Measurements from ENCODE around the gene DPH3. TPM values are rescaled to one million over a fixed set of nuclear protein-coding genes. Genes with fewer than 3 reads are reported as not detected.
A peak's percentile ranks its signal among the peaks of the same experiment; 100 is the strongest.
"Not testable (repeated sequence)": the region's sequence is repeated elsewhere in the genome, so short reads cannot be mapped to it uniquely, and the experiment has no call there.

Gene DPH3
- total RNA-seq (10 to 100 TPM; 12.4 to 23.6 (median 15.7) TPM), polyA plus RNA-seq (10 to 100 TPM; 11.6 to 17.5 TPM), total RNA-seq (15.6 reads per million, percentile 45 among the genes with 10 or more reads in this experiment)

DNA sequence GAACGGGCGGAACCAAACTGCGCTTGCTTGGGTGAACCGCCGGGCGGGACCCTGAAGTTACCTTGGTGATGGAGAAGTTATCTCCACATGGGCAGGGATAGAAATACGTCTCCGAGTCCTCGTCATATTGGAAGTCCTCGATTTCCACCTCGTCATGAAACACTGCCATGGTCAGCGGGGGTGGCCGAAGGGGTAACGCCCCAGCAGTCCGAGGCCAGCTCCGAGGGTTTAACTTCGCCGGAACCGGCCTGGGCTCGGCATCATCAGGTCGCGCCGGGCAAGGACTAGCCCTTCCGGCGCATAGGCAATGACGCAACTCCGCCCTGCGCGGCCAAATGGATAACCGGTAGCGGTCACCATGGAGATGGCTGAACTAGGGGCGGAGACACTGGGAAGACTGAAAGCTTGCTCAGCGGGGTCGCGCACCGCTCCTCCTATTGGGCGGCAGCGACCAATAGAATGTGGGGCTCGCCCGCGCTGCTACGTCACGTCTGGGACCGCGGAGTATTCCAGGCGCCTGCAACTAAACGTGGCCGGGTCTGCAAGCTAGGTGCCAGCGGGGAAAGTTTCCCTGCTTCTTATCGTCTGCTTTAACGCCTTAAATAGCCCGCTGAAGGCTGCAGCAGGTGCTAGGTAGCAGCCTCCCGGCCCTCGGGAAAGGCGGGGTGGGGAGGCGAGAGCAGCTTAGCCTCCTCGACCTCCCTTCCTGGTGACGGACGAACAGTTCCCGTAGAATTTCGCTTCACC, at the start of gene DPH3, which contains the start of gene OXNAD1:
DPH3 (minus strand) TSS at position 236 of the 747 bp plus-strand sequence; CDS start at position 169, 67 bp downstream.
OXNAD1 (plus strand) TSS at position 505 of the 747 bp plus-strand sequence. CDS start 5,741 bp downstream, outside the sequence.
- peaks cover 13 to 28% of the 10 kb centered on the region in 2 donors for H3K4me1 ChIP-seq (ENCODE audit: control insufficient read depth in 2 of 2, insufficient read depth in 2 of 2, low read length in 2 of 2)
- ATAC-seq, result peak; percentile 96
- intact Hi-C loops (cut with micrococcal nuclease), result loop anchor here (1.0 to 10.0 kb wide), 23 partner anchors 21 to 1480 kb away; partner anchors contain the start of genes BTD (in 2 of the 2), CAPN7 (in 2 of the 2), HACL1 (in 2 of the 2) and TBC1D5 (in 2 of the 2)
- no peaks in the 10 kb centered on the region for H3K27me3 ChIP-seq (ENCODE audit: control insufficient read depth in 2 of 2, insufficient read depth in 2 of 2, low read length in 2 of 2)
- no peaks in the 10 kb centered on the region for H3K9me3 ChIP-seq (ENCODE audit: control insufficient read depth in 2 of 3, low read length in 3 of 3)
- peak within 1 kb of the TSS; percentile 85 for H3K4me3 ChIP-seq (ENCODE audit: low read length)
- peaks cover 0 to 14% (median 0%) of the 10 kb centered on the region in 3 experiments for H3K36me3 ChIP-seq (ENCODE audit: control insufficient read depth in 2 of 3, insufficient read depth in 3 of 3, low read length in 3 of 3)
- H3K27ac Mint-ChIP-seq, result peak within 1 kb of the TSS; percentile 96 to 100 (median 98)
- H3K9me3 Mint-ChIP-seq, result peaks cover 0 to 4% (median 0%) of the 10 kb centered on the region in 11 donors
- H3K4me3 Mint-ChIP-seq, result peak within 1 kb of the TSS; percentile 85 to 100 (median 98)
- peaks cover 13 to 50% (median 43%) of the 10 kb centered on the region in 7 donors for H3K4me1 Mint-ChIP-seq
- DNase-seq, result peak; percentile 97 to 99 (median 98)
- ChIA-PET POLR2A (interaction anchor here (0.7 to 2.9 kb wide), 21 partner anchors 11 to 1165 kb away, joined by 3 to 36 read pairs (median 4); partner anchors contain the start of genes CAPN7 and RBSN), CTCF (interaction anchor here (0.5 to 9.7 kb wide), 13 partner anchors 17 to 290 kb away, joined by 3 to 92 read pairs (median 4); no protein-coding TSS in a partner anchor)
- H3K27me3 Mint-ChIP-seq, result peaks cover 0 to 2% (median 0%) of the 10 kb centered on the region in 5 donors
- peak within 1 kb of the TSS; percentile 88 for H3K27ac ChIP-seq (ENCODE audit: low read depth, low read length)
- peaks cover 0 to 6% (median 4%) of the 10 kb centered on the region in 5 donors for H3K36me3 Mint-ChIP-seq

DNA sequence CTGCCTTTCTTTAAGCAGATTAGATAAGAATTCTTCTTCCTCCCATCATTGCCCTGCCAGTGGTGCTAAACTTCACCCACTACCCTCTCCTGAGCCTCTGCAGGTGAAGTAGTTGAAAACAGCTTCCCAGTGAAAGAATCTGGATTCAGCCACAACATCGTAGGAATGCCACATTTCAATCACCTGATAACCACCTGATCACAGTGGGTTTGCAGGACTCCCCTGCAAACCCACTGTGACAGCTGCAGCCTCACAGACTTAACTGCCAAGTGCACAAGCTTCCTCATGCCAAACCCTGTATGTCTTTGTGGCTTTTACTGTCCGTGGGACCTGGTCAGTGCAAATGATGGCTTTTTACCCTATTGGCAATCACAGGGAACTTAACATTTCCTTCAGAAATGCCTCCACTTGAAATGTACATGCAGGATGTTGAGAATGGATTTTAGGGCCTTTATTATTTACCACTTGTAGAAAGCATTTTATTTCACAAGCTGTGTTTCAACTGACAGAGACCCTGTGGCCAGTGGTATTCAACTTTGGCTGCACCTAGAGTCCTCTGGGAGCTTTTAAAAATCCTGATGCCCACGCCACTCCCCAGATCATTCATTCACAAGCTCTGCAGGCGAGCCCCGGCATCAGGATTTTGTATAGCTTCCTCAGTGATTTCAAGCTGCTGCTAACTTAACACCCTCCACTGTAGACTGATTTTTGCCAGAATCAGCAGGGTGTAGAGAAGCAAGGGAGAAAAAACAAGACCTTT, 49.3 kb upstream of the DPH3 start:
- intact Hi-C loops (cut with micrococcal nuclease), result no loop called here
- Histone ChIP-seq H3K9me3 (ENCODE audit: control insufficient read depth in 2 of 3, low read length in 3 of 3) (no peaks in the 10 kb centered on the region), H3K4me3 (ENCODE audit: low read length) (peak overlapping the region; percentile 11), H3K36me3 (ENCODE audit: control insufficient read depth in 2 of 3, insufficient read depth in 3 of 3, low read length in 3 of 3) (peaks cover 10 to 47% (median 11%) of the 10 kb centered on the region in 3 experiments), H3K27ac (ENCODE audit: low read depth, low read length) (peak overlapping the region; percentile 58), H3K27me3 (ENCODE audit: control insufficient read depth in 2 of 2, insufficient read depth in 2 of 2, low read length in 2 of 2) (no peaks in the 10 kb centered on the region), H3K4me1 (ENCODE audit: control insufficient read depth in 2 of 2, insufficient read depth in 2 of 2, low read length in 2 of 2) (peaks cover 84 to 93% of the 10 kb centered on the region in 2 donors)
- ChIA-PET POLR2A (interaction anchor here (0.7 to 14.2 kb wide), 15 partner anchors 9 to 203 kb away, joined by 3 to 319 read pairs (median 6); partner anchors contain the start of genes DPH3 and OXNAD1), CTCF (interaction anchor here (1.0 to 15.3 kb wide), 8 partner anchors 10 to 49 kb away, joined by 3 to 238 read pairs (median 6); partner anchors contain the start of genes DPH3 and OXNAD1)
- DNase-seq (no peak), ATAC-seq (no peak)
- Mint-ChIP-seq H3K27me3 (no peaks in the 10 kb centered on the region), H3K36me3 (peaks cover 15 to 63% (median 48%) of the 10 kb centered on the region in 5 donors), H3K9me3 (no peaks in the 10 kb centered on the region), H3K4me1 (peaks cover 55 to 97% (median 92%) of the 10 kb centered on the region in 7 donors), H3K27ac (peak overlapping the region; percentile 34 to 98 (median 91)), H3K4me3 (peak overlapping the region in 9 of 10 donors; percentile 56 to 81 (median 71))

DNA sequence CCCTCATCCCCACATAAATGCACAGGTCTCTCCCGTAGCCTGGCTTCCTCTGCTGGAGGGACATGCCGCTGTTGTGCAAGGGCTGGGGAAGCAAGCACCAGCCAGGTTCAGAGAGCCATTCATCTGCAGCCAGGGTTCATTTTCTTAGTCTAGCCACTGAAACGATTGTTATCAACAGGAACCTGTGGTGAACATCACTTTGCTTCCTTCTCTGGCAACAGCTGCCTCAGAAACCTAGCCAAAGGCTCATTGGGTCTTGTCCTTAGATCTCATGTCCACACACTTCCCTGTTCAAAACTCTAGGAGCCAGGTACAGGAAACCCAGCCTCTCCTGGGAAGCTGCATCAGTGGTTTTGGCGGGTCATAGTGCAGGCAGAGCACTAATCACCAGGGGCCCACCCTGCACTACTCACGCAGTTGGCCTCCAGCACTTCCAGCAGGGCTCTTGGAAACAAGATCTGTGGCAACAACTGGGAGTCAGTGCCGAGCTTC, 47.3 kb upstream of the DPH3 start:
- DNase-seq (peak in 8 of 9 donors; percentile 49 to 78 (median 74)), ATAC-seq (peak; percentile 83)
- intact Hi-C loops (cut with micrococcal nuclease), result loop anchor here in 1 of 2 donors (1.0 kb wide), 1 partner anchor 22 kb away; no protein-coding TSS in a partner anchor
- H3K9me3 ChIP-seq (ENCODE audit: control insufficient read depth in 2 of 3, low read length in 3 of 3), result no peaks in the 10 kb centered on the region
- peak overlapping the region; percentile 11 for H3K4me3 ChIP-seq (ENCODE audit: low read length)
- Mint-ChIP-seq H3K27ac (peak overlapping the region; percentile 88 to 98 (median 94)), H3K4me3 (peak overlapping the region; percentile 67 to 88 (median 80)), H3K4me1 (peaks cover 63 to 97% (median 92%) of the 10 kb centered on the region in 7 donors), H3K36me3 (peaks cover 22 to 65% (median 54%) of the 10 kb centered on the region in 5 donors), H3K27me3 (no peaks in the 10 kb centered on the region), H3K9me3 (no peaks in the 10 kb centered on the region)
- peak overlapping the region; percentile 58 for H3K27ac ChIP-seq (ENCODE audit: low read depth, low read length)
- peaks cover 10 to 44% (median 15%) of the 10 kb centered on the region in 3 experiments for H3K36me3 ChIP-seq (ENCODE audit: control insufficient read depth in 2 of 3, insufficient read depth in 3 of 3, low read length in 3 of 3)
- peaks cover 86 to 89% of the 10 kb centered on the region in 2 donors for H3K4me1 ChIP-seq (ENCODE audit: control insufficient read depth in 2 of 2, insufficient read depth in 2 of 2, low read length in 2 of 2)
- ChIA-PET POLR2A (interaction anchor here (0.6 to 14.2 kb wide), 9 partner anchors 8 to 215 kb away, joined by 3 to 319 read pairs (median 11); partner anchors contain the start of genes DPH3 and OXNAD1), CTCF (interaction anchor here (1.0 to 15.3 kb wide), 4 partner anchors 10 to 218 kb away, joined by 3 to 238 read pairs (median 24); no protein-coding TSS in a partner anchor)
- H3K27me3 ChIP-seq (ENCODE audit: control insufficient read depth in 2 of 2, insufficient read depth in 2 of 2, low read length in 2 of 2), result no peaks in the 10 kb centered on the region

DNA sequence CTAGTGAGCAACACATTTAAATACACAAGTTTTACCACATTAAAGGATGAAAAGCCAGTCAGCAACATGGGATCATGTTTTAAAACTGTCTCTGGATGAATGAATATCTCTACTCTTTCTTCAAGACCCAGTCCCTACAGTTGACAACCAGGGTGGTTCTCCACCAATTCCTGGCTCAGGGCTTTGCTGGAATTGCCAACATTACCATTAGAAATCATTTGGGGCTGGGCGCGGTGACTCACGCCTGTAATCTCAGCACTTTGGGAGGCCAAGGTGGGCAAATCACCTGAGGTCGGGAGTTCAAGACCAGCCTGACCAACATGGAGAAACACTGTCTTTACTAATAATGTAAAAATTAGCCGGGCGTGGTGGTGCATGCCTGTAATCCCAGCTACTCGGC, 45.7 kb upstream of the DPH3 start:
- H3K9me3 Mint-ChIP-seq; H3K9me3 ChIP-seq (ENCODE audit: control insufficient read depth in 2 of 3, low read length in 3 of 3); CTCF ChIA-PET; DNase-seq; ATAC-seq; H3K27me3 Mint-ChIP-seq; H3K27me3 ChIP-seq (ENCODE audit: control insufficient read depth in 2 of 2, insufficient read depth in 2 of 2, low read length in 2 of 2): not testable (repeated sequence)
- intact Hi-C loops (cut with micrococcal nuclease), result loop anchor here in 1 of 2 donors (1.0 kb wide), 1 partner anchor 9 kb away; no protein-coding TSS in a partner anchor
- Histone ChIP-seq H3K36me3 (ENCODE audit: control insufficient read depth in 2 of 3, insufficient read depth in 3 of 3, low read length in 3 of 3) (peaks cover 2 to 40% (median 19%) of the 10 kb centered on the region in 3 experiments), H3K27ac (ENCODE audit: low read depth, low read length) (peak overlapping the region; percentile 48), H3K4me1 (ENCODE audit: control insufficient read depth in 2 of 2, insufficient read depth in 2 of 2, low read length in 2 of 2) (peaks cover 89 to 91% of the 10 kb centered on the region in 2 donors), H3K4me3 (ENCODE audit: low read length) (peak overlapping the region; percentile 33)
- H3K4me3 Mint-ChIP-seq, result peak overlapping the region; percentile 46 to 90 (median 78)
- H3K36me3 Mint-ChIP-seq, result peaks cover 14 to 64% (median 56%) of the 10 kb centered on the region in 5 donors
- POLR2A ChIA-PET, result interaction anchor here (12.2 to 14.2 kb wide), 2 partner anchors 6 to 18 kb away, joined by 318 to 319 read pairs; no protein-coding TSS in a partner anchor
- H3K4me1 Mint-ChIP-seq, result peaks cover 65 to 97% (median 92%) of the 10 kb centered on the region in 7 donors
- H3K27ac Mint-ChIP-seq, result peak overlapping the region in 8 of 9 donors; percentile 85 to 98 (median 92)

DNA sequence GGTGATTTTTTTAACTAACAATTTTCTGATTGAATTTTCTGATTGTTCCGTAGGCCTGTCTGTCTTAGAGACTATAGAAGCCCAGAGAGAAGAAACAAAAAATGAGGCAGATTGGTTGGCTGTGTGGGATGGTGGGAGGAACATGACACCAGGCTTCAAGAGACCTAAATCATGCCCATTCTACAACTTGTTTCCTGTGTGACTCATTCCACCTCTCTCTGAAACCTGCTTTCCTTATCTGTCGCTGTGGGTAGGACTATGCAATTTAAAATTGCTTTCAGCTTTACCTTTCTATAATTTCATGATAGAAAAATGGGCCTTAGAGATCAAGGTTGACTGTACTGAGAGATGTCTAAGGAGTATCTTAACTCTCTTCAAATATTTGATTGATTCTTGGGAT, 44.8 kb upstream of the DPH3 start:
- Histone ChIP-seq H3K4me1 (ENCODE audit: control insufficient read depth in 2 of 2, insufficient read depth in 2 of 2, low read length in 2 of 2) (peaks cover 92 to 94% of the 10 kb centered on the region in 2 donors), H3K36me3 (ENCODE audit: control insufficient read depth in 2 of 3, insufficient read depth in 3 of 3, low read length in 3 of 3) (peaks cover 0 to 48% (median 24%) of the 10 kb centered on the region in 3 experiments), H3K27me3 (ENCODE audit: control insufficient read depth in 2 of 2, insufficient read depth in 2 of 2, low read length in 2 of 2) (no peaks in the 10 kb centered on the region), H3K27ac (ENCODE audit: low read depth, low read length) (peak overlapping the region; percentile 48), H3K9me3 (ENCODE audit: control insufficient read depth in 2 of 3, low read length in 3 of 3) (no peaks in the 10 kb centered on the region), H3K4me3 (ENCODE audit: low read length) (no peak overlapping the region)
- H3K27ac Mint-ChIP-seq, result peak overlapping the region; percentile 85 to 98 (median 91)
- CTCF ChIA-PET, result interaction anchor here (1.0 kb wide), 1 partner anchor 8 kb away, joined by 5 read pairs; no protein-coding TSS in a partner anchor
- POLR2A ChIA-PET, result interaction anchor here (1.0 to 10.6 kb wide), 3 partner anchors 9 to 17 kb away, joined by 3 to 226 read pairs (median 9); no protein-coding TSS in a partner anchor
- H3K4me3 Mint-ChIP-seq, result peak overlapping the region; percentile 25 to 90 (median 78)
- ATAC-seq, result peak; percentile 83
- H3K36me3 Mint-ChIP-seq, result peaks cover 17 to 71% (median 58%) of the 10 kb centered on the region in 5 donors
- no peaks in the 10 kb centered on the region for H3K27me3 Mint-ChIP-seq
- peaks cover 74 to 97% (median 92%) of the 10 kb centered on the region in 7 donors for H3K4me1 Mint-ChIP-seq
- no peaks in the 10 kb centered on the region for H3K9me3 Mint-ChIP-seq
- intact Hi-C loops (cut with micrococcal nuclease), result loop anchor here (1.0 to 10.0 kb wide), 4 partner anchors 8 to 535 kb away; no protein-coding TSS in a partner anchor
- peak in 6 of 9 donors; percentile 51 to 86 (median 59) for DNase-seq
